ENCODE results near the gene E2F3. TPM values are rescaled to one million over a fixed set of nuclear protein-coding genes. Genes with fewer than 3 reads are reported as not detected.

E2F3 gene
- 10 to 100 TPM; 12.2 to 15.4 (median 13.1) TPM for polyA plus RNA-seq (ENCODE audit: insufficient read depth in 1 of 5, insufficient read length in 5 of 5, low replicate concordance in 1 of 5)
- long read RNA-seq, donor 1, partial matches to known transcripts: 18 of 18 reads
- long read RNA-seq, donor 1, other reads (novel, unspliced or antisense): 0 of 18 reads
- long read RNA-seq, donor 2: 0 reads
- long read RNA-seq, donor 3: 0 reads
- long read RNA-seq, donor 4: 0 reads
- long read RNA-seq, donor 5: 0 reads
- long read RNA-seq, donor 6: 0 reads
- long read RNA-seq, donor 7: 0 reads
- long read RNA-seq, donor 8: 0 reads

DNA sequence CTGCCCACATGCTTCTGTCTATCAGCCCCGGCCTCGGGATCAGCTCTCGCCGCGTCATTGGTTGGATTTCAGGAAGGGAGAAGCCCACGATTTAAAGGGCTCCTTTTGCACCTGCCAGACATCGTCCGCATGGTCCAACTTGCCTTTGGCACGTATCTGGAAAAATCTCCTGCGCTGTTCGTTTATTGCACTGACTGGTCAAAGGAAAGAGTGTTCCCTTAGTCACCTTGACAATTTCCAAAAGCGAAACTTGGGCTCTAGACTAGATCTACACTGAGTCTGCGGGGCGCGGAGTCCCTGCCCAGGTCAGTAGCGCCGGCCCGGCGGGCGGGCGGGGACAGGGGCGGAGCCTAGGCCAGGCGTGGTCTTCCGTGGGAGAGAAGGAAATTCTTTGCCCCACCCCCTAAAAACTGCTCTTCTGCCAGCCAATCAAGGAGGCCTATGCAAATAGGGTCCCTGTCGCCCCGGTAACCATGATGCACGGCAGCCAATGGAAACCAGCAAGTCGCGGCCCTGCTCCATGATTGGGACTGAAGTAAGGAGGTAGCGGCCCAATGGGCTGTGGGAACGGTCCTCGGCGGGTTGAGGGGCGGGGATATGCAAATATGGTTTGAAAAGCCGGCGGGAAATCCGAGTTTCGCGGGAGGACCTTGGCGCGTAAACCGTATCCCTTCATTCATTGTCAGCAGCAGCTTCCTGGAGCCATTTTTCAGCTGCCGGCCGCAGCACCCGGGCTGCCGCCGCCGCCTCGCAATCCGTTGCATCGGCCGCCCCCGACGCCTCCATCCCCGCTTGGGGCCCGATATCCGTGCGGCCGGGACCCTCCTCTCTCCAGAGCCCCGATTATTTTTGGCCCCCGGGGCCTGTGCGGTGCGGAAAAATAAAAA, at the start of gene E2F3:
TSS of gene E2F3 (plus strand) at position 675 of the 887 bp plus-strand sequence. CDS start 354 bp downstream, outside the sequence.
- DNase-seq: peak; percentile 99

DNA sequence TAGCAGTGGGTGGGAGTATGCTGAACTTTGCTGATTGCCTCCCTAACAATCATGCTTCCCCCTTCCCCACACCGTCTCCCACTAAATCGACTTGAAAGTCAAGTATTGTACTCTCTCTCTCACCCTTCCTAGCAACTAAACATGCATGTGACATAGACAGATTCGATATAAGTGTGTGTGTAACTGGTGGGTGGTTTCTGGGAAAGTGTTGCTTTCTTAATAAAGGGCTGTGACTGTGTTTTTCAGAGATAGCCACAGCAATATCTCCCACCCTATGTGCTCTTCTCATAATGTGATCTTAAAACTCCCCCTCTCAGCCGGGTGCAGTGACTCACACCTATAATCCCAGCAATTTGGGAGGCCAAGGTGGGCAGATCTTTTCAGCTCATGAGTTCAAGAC, 49.3 kb upstream of the E2F3 start:
- no peak for DNase-seq

DNA sequence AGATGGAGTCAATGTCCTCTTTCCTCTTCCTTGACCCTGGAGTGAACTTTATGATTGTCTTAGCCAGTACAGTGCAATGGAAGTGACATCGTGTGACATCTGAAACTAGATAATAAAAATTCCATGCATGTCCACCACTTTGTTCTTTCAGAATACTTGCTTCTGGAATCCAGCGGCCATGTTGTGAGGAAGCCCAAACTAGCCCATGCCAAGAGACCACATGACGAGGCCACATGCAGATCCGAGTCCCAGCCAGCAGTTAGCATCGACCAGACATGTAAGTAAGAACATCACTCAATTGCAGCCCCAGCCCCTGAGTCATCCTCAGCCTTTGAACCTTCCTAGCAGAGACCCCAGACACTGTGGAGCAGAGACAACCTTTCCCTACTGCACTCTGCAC, 48.5 kb upstream of the E2F3 start:
- no peak for DNase-seq

DNA sequence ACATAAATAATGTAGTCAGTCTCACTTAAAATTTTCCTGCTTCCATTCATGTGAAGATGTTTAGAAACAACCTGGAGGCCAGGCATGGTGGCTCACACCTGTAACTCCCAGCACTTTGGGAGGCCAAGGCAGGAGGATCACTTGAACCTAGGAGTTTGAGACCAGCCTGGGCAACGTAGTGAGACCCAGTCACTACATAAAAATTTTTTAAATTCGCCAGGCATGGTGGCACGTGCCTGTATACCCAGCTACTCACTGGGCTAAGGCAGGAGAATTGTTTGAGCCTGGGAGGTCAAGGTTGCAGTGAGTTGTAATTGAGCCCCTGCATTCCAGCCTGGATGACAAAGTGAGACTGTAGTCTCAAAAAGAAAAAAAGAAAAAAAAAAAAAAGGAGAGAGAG, 47.3 kb upstream of the E2F3 start:
- no peak for DNase-seq

DNA sequence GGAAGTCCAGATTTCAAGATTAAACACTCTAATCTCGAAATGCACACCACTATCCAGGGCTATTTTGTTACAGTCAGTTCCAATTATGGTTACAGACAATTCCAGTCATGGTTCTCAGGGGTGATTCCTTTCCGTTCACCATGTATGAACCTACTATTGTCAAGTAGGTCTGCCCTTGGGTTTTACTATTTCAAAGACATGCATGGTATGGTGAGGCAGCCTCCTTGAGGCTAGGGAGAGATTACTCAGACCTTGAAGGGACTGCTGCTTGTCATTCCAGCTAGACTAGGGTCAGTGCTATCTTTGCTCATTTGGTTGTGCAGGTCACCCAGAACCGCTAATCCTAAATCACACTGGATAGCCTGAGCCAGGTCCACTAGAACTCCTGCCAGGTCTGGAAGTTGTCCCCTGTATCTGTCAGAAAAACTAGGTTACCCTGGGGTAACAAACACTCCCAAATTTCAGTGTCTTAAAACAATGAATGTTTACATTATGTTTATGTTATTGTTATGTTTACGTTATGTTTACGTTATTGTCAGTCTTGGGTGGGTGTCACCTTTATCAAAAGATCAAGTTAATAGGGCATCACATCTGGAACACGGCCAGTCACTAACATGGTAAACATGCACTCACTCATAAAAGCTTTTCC, 41.1 kb upstream of the E2F3 start:
- DNase-seq: no peak

DNA sequence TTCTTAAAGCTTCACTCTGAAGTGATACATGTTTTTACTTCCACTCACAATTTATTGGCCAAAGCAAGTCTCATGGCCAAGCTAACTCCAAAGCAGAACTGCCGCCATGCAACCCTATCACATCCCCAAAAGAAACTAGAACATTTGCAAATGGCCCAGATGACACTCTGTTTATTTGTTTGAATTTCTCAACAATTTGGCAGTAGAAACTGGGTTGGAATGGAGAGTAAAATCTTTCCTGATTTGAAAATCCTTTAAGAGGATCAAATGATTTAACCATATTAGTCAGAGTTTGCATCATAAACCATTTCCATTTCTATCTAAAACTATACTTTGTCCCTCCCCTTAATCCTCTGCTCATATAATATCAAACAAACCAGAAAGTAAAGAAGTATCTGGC, 39.1 kb upstream of the E2F3 start:
- no peak for DNase-seq

DNA sequence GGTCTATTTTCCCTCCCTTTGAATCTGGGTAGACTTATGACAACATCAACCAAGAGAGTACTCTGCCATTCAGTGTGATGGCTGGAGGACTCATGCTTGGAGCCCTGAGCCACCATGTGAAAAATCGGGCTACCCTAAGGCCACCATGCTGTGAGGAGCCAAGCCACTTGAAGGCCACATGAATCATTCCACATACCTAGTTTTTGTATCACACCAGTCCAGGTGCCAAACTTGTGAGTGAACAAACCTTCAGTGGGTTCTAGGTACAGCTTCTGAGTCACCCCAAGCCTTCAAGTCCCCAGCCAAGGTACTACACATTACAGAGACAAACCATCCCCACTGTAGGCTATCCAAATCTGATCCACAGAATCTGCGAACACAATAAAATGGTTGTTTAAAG, 37.4 kb upstream of the E2F3 start:
- no peak for DNase-seq

DNA sequence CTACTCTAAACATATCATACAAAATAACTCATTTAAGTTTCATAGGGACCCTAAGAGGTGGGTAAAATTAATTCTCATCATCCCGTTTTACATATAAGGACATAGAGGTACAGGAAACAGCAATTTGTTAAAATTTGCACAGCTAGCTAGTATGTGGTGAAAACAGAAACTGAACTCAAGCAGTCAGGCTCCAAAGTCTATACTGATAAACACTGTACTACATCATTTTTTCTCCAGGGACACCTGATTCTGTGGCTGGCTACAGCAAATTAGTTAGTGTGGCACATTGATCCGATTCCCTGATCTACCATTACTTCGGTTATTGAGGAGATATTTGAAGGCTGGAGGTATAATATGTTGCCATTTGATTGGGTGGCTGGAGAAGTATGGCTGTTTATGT, 36.2 kb upstream of the E2F3 start:
- DNase-seq: no peak

DNA sequence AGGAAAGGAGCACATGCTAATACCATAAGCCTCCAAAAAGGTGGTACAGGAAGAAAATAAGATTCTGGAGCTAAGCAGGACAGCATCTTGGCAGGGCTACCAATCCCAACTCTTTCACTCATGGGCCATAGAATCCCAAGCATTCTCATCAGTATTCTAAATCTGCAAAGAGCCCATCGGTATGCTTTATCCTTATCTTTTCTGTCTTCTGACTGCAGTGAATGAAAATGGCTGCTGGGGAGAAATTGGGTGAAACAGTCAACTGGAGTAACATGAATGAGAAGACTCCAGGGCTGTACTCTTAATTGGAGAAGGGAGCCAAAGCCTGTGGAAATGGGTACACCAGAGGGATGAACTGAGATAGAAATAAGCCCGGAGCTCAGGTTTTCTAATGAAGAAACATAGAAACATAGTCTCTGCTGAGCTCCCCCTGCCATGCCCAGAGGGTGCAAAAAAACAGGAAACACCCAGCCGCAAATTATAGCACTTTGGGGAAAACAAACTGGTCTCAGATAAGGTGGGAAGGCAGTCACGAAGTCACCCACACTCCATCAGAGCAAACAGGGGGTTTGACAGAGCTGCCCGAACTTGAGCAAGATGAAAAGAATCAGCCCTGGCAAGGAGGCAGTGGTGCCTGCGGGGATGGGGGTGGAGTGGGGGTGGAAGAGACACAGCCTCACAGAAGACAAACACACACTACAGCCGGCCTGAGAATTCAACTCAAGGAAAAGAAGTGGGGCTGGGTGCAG, 35.4 kb upstream of the E2F3 start:
- DNase-seq: no peak

DNA sequence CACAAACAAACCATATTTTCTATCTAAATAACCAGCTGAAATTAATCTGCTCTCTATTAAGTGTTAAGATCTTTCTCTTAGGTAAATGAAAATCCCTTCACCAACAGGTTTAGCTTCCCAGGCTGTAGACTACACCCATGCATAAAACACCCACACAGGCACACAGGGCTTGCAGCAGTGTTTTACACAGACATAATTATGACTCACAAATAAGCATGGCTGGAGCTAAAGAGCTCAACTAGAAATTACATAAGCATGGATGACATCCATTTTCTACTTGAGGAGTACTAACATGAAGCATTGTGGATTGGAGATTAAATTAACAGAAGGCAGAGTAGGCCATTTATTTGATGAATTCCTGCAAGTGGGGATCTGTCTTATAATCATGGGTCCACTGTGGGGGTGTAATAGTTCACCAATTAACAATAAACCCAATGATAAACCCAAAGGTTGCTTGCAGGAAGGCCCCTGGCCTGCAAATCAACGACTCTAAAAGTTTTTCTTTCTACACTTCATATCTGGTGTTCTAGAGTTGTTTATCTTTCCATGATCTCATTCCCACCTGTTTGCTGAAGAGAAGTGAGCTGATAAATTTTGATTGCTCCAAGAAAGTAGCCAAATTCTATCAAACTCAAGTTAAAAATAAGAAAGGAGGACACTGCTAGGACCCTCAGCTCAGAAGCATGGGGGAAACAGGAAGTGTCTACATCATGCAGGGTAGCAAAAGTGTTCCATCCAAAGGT, 33.8 kb upstream of the E2F3 start:
- DNase-seq: no peak

DNA sequence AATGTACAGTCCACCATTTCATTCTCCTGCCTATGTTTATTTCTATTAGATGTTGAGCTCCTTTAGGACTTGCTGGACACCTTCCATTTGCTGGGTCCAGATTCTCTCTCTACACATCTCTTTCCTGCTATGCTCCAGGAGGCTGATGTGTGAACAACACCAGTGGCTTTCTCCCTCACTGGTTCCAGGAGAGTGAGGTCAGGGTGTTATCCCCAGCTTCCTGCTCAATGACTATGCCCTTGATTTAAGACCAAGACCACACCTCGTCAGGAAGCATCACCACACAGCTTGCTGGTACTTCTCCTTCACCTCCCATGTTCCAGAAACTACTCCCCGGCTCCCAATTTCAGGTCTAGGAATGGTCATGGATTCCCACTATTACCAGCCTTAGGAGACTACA, 31.3 kb upstream of the E2F3 start:
- DNase-seq: no peak

DNA sequence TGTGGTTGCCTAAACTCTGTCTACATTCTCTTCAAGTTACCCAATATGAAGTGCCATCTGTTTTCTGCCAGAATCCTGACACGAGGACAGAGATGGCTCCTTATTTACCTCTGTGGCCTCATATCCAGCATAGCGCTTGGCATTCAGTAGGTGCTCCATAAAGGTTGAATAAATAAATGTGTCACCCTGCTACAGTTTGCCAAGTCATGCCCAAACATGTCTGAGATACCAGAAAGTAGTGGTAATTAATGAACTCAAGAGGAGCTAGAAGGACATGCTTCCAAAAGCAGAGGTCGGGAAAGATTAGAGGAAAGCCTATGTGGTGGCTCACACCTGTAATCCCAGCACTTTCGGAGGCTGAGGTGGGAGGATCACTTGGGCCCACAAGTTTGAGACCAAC, 30.9 kb upstream of the E2F3 start:
- no peak for DNase-seq

DNA sequence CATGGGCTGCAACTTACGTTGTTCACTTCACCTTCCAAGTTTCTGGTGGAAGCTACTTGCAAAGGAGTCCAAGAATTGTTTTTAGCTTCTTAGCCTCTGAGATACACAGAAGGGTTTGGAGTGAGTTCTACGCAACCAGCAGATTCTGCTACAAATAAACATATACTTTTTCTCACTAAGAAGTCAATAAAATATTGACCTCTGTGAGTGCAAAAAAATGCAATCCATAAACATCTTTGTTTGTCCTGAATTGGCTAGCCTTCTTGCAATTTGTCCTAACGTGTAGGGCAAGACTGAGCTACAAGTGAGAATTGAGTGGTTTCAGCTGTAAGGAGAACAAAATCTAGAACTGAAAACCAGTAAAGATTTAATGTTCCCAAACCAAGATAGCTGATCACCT, 26.2 kb upstream of the E2F3 start:
- DNase-seq: peak; percentile 9 to 20

DNA sequence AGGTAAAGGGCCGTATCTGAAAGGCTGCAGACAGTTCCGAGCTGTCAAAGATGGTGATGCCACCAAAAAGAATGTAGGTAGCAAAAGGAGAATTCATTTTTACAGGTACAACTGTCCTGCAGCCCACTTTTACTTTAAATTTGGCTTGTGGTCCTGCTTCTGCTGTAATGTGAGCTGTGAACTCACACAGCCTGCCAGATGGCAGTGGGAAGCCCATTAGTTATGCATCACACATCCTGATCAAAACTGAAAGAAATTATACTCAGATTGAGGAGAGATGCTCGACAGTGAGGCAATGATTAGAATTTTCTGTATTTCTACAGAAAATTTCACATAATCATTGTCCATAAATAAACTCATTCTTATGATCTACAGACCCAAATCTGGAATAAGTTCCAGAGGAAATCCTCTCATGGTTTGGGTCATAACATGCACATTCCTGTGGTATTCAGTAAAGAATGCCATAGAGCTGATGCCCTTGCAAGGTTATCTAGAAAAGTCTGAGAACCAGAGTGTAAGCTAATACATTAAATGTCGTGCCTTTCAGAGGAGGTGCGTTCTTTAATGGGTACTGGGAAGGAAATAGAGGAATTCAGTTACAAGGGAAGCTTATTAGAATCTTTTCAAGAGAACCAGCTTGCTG, 23.9 kb upstream of the E2F3 start:
- DNase-seq: no peak

DNA sequence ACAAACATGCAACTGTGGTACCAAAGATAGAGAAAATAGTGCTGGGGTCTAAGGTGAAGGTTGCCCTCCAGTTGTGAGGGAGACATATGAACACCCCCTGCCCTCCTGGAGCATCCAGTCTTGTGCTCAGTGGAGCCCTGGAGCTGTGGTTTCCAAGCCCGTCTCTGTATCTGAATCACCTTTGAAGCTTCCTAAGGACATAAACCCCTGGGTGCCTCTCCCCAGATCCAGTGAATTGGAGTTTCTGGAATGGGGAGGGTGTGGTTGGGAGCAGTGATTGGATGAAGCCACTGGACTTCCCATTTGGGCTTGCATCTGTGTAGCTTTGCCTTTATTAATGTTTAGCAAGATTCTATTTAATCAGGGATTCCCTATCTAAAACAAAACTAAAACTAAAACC, 22.4 kb upstream of the E2F3 start:
- no peak for DNase-seq

DNA sequence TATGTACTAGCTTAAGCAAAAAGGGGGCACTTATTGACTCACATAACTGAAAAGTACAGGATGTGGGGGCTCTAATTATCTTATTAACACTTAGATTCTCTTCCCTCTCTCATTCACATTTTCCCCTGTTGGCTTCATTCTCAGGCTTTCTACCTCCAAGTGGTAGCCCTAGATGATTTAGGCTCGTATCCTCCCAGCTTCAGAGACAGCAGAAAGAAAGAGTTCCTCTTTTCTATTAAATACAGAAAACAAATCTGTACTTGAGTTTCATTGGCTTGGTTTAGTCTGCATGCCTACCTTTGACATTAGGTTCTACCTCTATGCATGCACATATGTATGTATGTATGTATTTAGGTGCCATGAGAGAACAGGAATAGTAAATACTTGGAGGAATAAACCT, 15.5 kb upstream of the E2F3 start:
- no peak for DNase-seq

DNA sequence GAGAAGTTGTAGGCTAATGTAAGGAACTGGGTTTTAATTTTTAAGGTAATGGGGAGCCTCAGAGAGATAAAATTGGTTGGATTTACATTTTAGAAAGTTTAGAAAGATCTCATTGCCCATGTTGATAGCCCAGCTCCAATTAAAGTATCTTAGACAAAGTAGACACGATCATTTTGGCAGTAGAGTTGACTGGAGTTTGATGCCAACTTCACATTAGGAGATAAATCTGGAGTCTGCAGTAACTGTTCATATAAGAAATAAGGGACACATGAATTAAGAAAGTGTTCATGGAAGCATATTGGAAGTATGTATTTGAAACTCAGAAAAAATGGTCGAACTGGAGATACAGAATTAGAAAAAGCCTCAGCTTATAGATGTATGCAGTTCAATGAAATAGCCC, 12.6 kb upstream of the E2F3 start:
- no peak for DNase-seq

DNA sequence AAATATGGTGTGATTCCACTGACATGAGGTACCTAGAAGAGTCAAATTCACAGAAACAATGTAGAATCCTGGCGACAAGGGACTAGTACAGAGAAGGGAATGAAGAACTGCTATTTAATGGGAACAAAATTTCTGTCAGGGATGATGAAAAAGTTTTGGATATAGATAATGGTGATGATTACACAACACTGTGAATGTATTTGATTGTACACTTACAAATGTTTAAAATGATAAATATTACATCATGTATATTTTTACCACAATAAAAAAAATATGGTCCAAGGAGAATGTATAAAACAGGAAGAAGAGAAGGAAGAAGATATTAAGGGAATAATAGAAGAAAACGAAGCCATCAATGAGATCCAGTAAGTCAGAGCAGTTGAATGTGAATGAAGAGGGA, 8.4 kb upstream of the E2F3 start:
- no peak for DNase-seq

DNA sequence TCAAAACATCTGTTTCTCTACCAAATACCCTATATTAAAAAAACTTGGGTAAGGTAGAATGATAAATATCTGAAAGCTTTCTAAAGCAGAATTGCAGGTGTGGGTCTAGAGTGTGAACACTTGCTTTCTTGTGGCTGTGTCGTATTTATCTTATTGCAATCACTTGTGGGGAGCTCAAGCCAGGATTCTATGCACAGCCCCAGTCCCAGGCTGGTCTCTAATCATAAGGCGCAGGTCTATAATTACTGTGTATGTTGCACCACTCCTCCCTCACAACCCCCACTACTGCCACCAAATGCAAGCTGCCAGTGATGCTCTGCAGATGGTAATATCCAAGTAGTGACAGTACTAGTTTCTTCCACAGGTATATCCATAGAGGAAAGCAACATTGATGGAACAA, 2.2 kb upstream of the E2F3 start:
- no peak for DNase-seq

DNA sequence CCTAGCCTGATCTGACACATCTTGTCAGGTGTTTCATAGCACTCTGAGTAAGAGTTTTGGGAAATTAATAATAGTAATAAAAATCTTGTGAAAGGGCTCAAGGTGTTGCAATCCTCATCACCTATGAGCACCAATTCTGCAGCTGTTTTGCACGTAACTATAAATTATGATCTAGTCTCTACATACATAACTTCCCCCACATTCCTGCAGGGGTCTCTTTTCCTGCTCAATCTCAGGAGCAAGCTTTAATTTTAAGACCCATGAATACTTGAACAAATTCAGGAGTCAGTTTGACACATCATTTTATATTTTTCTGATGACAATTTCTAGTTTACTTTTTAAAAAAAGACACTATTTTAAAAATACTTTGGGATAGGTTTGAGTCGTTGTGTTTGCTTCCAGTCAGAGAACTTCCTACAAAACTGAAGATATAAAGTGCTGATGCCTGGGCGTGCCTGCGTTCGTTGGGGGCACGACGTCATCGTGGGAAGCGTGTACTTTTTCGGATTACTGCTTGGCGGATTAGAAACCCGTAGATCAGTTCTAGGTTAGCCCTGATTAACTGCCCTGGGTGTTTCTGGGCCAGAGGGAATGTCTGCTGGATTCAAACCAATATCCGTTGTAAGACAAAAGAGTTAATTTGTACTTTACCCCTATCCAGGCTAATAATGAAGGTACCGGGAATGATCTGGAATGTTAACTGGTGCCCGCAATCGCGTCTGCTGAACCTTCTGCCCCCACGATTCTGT, 1.0 kb upstream of the E2F3 start:
- peak in 1 of 2 donors; percentile 6 for DNase-seq

Data from right lung (tissue), 10 donors.